GM12878 (cell line): ENCODE results near the gene NMD3.

ENCODE experiments used
- CTCF ChIP-seq, 3 experiments: IDR thresholded peaks in 2 of 3; conservative IDR thresholded peaks in 1 of 3; 2 replicates each; pipeline ENCODE4 v1.5.1; 2011; ENCODE audit warnings: low read depth in 3 of 3, low read length in 3 of 3, mild to moderate bottlenecking in 3 of 3, control low read depth in 2 of 3, moderate library complexity in 2 of 3, inconsistent platforms in 1 of 3, mixed read lengths in 1 of 3; ENCODE audit not compliant: control insufficient read depth in 2 of 3, insufficient read depth in 1 of 3; ENCODE audit errors: extremely low read depth in 1 of 3
- EP300 ChIP-seq, 2 experiments: fragments of 150-350 bp in 1 of 2; IDR thresholded peaks; 2 replicates each; pipeline ENCODE4 v1.6.1; 2011 to 2012; ENCODE audit warnings: low read depth in 2 of 2, low read length in 2 of 2, borderline replicate concordance in 1 of 2, improper control_type of control experiment in 1 of 2, inconsistent platforms in 1 of 2; ENCODE audit not compliant: control insufficient read depth in 1 of 2
- ESRRA ChIP-seq: IDR thresholded peaks from 2 replicates; pipeline ENCODE4 v1.6.1; 2012; ENCODE audit warnings: mild to moderate bottlenecking, low read length, improper control_type of control experiment
- MYB ChIP-seq: fragments of 150-350 bp; IDR thresholded peaks from 2 replicates; pipeline ENCODE4 v1.6.1; 2014; ENCODE audit warnings: mild to moderate bottlenecking, low read depth, low read length, borderline replicate concordance
- SIN3A ChIP-seq: IDR thresholded peaks from 2 replicates; pipeline ENCODE4 v1.6.1; 2012; ENCODE audit warnings: low read depth, low read length, improper control_type of control experiment
- TCF12 ChIP-seq: IDR thresholded peaks from 2 replicates; pipeline ENCODE4 v1.6.1; 2011; ENCODE audit warnings: low read depth, mild to moderate bottlenecking, low read length
- USF2 ChIP-seq: IDR thresholded peaks from 2 replicates; pipeline ENCODE4 v1.6.1; 2011; ENCODE audit warnings: low read depth, low read length, improper control_type of control experiment, borderline replicate concordance
- ZSCAN29 ChIP-seq: fragments of 450-650 bp; IDR thresholded peaks from 2 replicates; pipeline ENCODE4 v1.6.1; 2017; ENCODE audit warnings: mild to moderate bottlenecking, moderate library complexity

DNA sequence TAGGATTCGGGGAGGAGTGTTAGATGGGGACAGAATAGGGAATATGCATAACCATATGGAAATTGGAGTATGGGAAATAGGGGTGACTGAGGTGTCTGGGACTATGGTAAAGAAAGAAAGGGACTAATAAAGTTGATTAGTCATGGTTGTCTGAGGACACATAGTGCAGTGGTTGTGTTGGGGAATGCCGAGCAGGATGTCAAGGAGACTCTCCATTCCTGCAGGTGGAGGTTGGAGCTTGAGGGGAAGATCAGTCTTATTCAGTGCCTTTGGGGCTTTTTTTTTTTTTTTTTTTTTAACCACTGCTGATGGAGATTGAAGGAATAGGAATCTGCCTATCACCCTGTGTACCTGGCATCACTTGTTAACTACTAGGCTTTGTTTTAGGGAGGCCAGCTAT lies 10.8 kb downstream of the NMD3 start:
- TF ChIP-seq TCF12 (no peak), ESRRA (no peak), EP300 (IDR thresholded peaks at IDR 0.05; ENCODE audit: borderline replicate concordance in 1 of 2, control insufficient read depth in 1 of 2, low read depth in 2 of 2, low read length in 2 of 2) (no peak), ZSCAN29 (no peak), CTCF (IDR thresholded peaks at IDR 0.05 in 2 of 3, conservative IDR thresholded peaks at IDR 0.05 in 1 of 3; ENCODE audit: control insufficient read depth in 2 of 3, extremely low read depth in 1 of 3, insufficient read depth in 1 of 3, low read depth in 3 of 3, low read length in 3 of 3) (no peak), USF2 (no peak), MYB (no peak), SIN3A (no peak)
